Glomerular endothelial cell (primary cell): ENCODE data around the gene GYS2. TPM values are rescaled to one million over a fixed set of nuclear protein-coding genes. Genes with fewer than 3 reads are reported as not detected.
"Not testable (repeated sequence)": the region's sequence is repeated elsewhere in the genome, so short reads cannot be mapped to it uniquely, and the experiment has no call there.

Source experiments
- DNase-seq: peaks from one replicate; pipeline ENCODE4 v3.0.0-alpha.2; 2011; ENCODE audit warnings: low read depth, low spot score; ENCODE audit errors: extremely low read depth
- total RNA-seq: library from RNA; depleted of rRNA; stranded (reverse); fragments of >200 nt; gene quantifications from 2 replicates; pipeline ENCODE4 v1.2.3, GENCODE V29; 2015

Gene GYS2
- total RNA-seq, 1 donor from 2014 or later = not detected

GRCh38 chr12:21606175-21606574 is 1.5 kb upstream of the GYS2 start:
- no peak for DNase-seq

GRCh38 chr12:21602774-21603173 is 1.9 kb downstream of the GYS2 start:
- DNase-seq = no peak

GRCh38 chr12:21600196-21600595 is 4.5 kb downstream of the GYS2 start:
- no peak for DNase-seq

- no peak for DNase-seq
Measured at GRCh38 chr12:21599143-21599999, 5.3 kb downstream of the GYS2 start.

GRCh38 chr12:21598651-21599050 is 6.0 kb downstream of the GYS2 start:
- DNase-seq = no peak

- DNase-seq = not testable (repeated sequence)
Measured at GRCh38 chr12:21595356-21595755, 9.3 kb downstream of the GYS2 start.

- no peak for DNase-seq
Measured at GRCh38 chr12:21585485-21585884, 19.2 kb downstream of the GYS2 start.

- not testable (repeated sequence) for DNase-seq
Measured at GRCh38 chr12:21584403-21585182, 20.1 kb downstream of the GYS2 start.

GRCh38 chr12:21583587-21583986 is 21.1 kb downstream of the GYS2 start:
- no peak for DNase-seq

GRCh38 chr12:21580748-21581516 is 23.7 kb downstream of the GYS2 start:
- DNase-seq = no peak

- no peak for DNase-seq
Measured at GRCh38 chr12:21577516-21577915, 27.1 kb downstream of the GYS2 start.

- no peak for DNase-seq
Measured at GRCh38 chr12:21576431-21576830, 28.2 kb downstream of the GYS2 start.

- DNase-seq = no peak
Measured at GRCh38 chr12:21573733-21574358, 30.8 kb downstream of the GYS2 start.

- no peak for DNase-seq
Measured at GRCh38 chr12:21571046-21571445, 33.6 kb downstream of the GYS2 start.

- DNase-seq = no peak
Measured at GRCh38 chr12:21568115-21568514, 36.5 kb downstream of the GYS2 start.

- no peak for DNase-seq
Measured at GRCh38 chr12:21566907-21567394, 37.7 kb downstream of the GYS2 start.

GRCh38 chr12:21566223-21566906 is 38.3 kb downstream of the GYS2 start:
- no peak for DNase-seq

GRCh38 chr12:21562859-21563258 is 41.8 kb downstream of the GYS2 start:
- no peak for DNase-seq

GRCh38 chr12:21561158-21561557 is 43.5 kb downstream of the GYS2 start:
- DNase-seq = no peak
